Aorta (tissue), 5 donors: ENCODE measurements around the gene CREM. TPM values are rescaled to one million over a fixed set of nuclear protein-coding genes. Genes with fewer than 3 reads are reported as not detected.

Experiments
- ATAC-seq: fragments of 200-7000 bp; cut with Tn5 transposase; one replicate; pipeline ENCODE4 v1.9.1; 2022; ENCODE audit warnings: moderate library complexity; ENCODE audit not compliant: low FRiP score
- DNase-seq, 2 donors: peaks; one replicate each; pipeline ENCODE4 v3.0.0-alpha.2; 2020
- H3K27ac ChIP-seq, 2 donors: one replicate each; pipeline ENCODE4 v1.5.1; 2013; ENCODE audit warnings: low read length in 2 of 2, mild to moderate bottlenecking in 2 of 2, moderate library complexity in 2 of 2, control low read depth in 1 of 2, inconsistent platforms in 1 of 2, low read depth in 1 of 2
- H3K27me3 ChIP-seq, 2 donors: one replicate each; pipeline ENCODE4 v1.6.1; 2013; ENCODE audit warnings: control low read depth in 1 of 2, low read length in 1 of 2, mild to moderate bottlenecking in 1 of 2, moderate library complexity in 1 of 2; ENCODE audit not compliant: insufficient read depth in 2 of 2, control insufficient read depth in 1 of 2
- H3K36me3 ChIP-seq, 2 donors: one replicate each; pipeline ENCODE4 v1.6.1; 2013; ENCODE audit warnings: control low read depth in 1 of 2, low read length in 1 of 2, mild to moderate bottlenecking in 1 of 2; ENCODE audit not compliant: insufficient read depth in 2 of 2, control insufficient read depth in 1 of 2
- H3K4me1 ChIP-seq, 2 donors: one replicate each; pipeline ENCODE4 v1.6.1; 2013; ENCODE audit warnings: low read length in 2 of 2, control low read depth in 1 of 2, mild to moderate bottlenecking in 1 of 2, moderate library complexity in 1 of 2; ENCODE audit not compliant: insufficient read depth in 2 of 2, control insufficient read depth in 1 of 2
- H3K4me3 ChIP-seq, 2 donors: one replicate each; pipeline ENCODE4 v1.5.1; 2013; ENCODE audit warnings: low read length in 2 of 2, control low read depth in 1 of 2, mild to moderate bottlenecking in 1 of 2
- H3K9me3 ChIP-seq: one replicate; pipeline ENCODE4 v1.6.1; 2013; ENCODE audit warnings: mild to moderate bottlenecking, low read length; ENCODE audit not compliant: control insufficient read depth
- WGBS, 2 donors: extraction: QIAGEN DNeasy Blood & Tissue Kit; methylation state at CpG; one replicate each; pipeline ENCODE4 v1.1.7; 2013; 5-methylcytosine and 5-hydroxymethylcytosine counted together
- intact Hi-C, 2 donors: fragments of 100-400 bp; cut with DNase I; formaldehyde crosslinking; loops; one replicate each; pipeline versions ENCODE4 v1.14.2 to v1.15.0; 2022
- polyA plus RNA-seq, 2 donors: library from polyadenylated mRNA; stranded (reverse); fragments of 200-250 nt; gene quantifications; one replicate each; pipeline ENCODE4 v1.2.3, GENCODE V29; 2013
- total RNA-seq, 2 donors: library from RNA; stranded (reverse); fragmentation: NEBNext Ultra II Directional; extraction: Animal tissue kit (Norgen Biotek cat#: 25700); gene quantifications; one replicate each; pipeline ENCODE4 v1.2.1, GENCODE V29; 2021
- donor health status: healthy with polysubstance abuse.
- donor health status: Bipolar disorder and iron deficiency.
- donor health status: DM: no; HTN: no; CAD: no.
- donor health status: DM: no; HTN: no; CAD: no.
- donor health status: DM: yes; HTN: yes; CAD: no.

Gene CREM
- total and polyA plus RNA-seq, 4 donors = 38.9 to 71.5 (median 47.2) TPM

GRCh38 chr10:35172146-35172545 is 45.5 kb downstream of the CREM start:
- Histone ChIP-seq H3K27ac (no peak overlapping the region), H3K9me3 (no peaks in the 10 kb centered on the region), H3K36me3 (no peaks in the 10 kb centered on the region), H3K4me3 (no peak overlapping the region), H3K4me1 (peaks cover 0 to 2% of the 10 kb centered on the region in 2 donors), H3K27me3 (no peaks in the 10 kb centered on the region)
- no peak for DNase-seq
- 17% methylated on average over 1 of the region's 1 CpG for WGBS, 2 donors
- no peak for ATAC-seq
- intact Hi-C loops = no loop called here

GRCh38 chr10:35172574-35172973 is 45.9 kb downstream of the CREM start:
- H3K9me3 ChIP-seq = no peaks in the 10 kb centered on the region
- no peaks in the 10 kb centered on the region for H3K36me3 ChIP-seq
- intact Hi-C loops = no loop called here
- no peak overlapping the region for H3K27ac ChIP-seq
- DNase-seq (no peak), ATAC-seq (no peak)
- H3K4me1 ChIP-seq = peaks cover 0 to 2% of the 10 kb centered on the region in 2 donors
- WGBS, 2 donors = 12 to 13% methylated on average over 5 of the region's 5 CpGs
- H3K4me3 ChIP-seq = no peak overlapping the region
- no peaks in the 10 kb centered on the region for H3K27me3 ChIP-seq

GRCh38 chr10:35178331-35178730 is 51.7 kb downstream of the CREM start:
- DNase-seq = no peak
- intact Hi-C loops = no loop called here
- H3K9me3 ChIP-seq = no peaks in the 10 kb centered on the region
- H3K36me3 ChIP-seq = peaks cover 0 to 2% of the 10 kb centered on the region in 2 donors
- H3K27ac ChIP-seq = no peak overlapping the region
- no peaks in the 10 kb centered on the region for H3K4me1 ChIP-seq
- 88 to 92% methylated on average over 9 of the region's 9 CpGs for WGBS, 2 donors
- no peak overlapping the region for H3K4me3 ChIP-seq
- no peaks in the 10 kb centered on the region for H3K27me3 ChIP-seq
- no peak for ATAC-seq

GRCh38 chr10:35182631-35183510 is 56.2 kb downstream of the CREM start:
- intact Hi-C loops = no loop called here
- no peaks in the 10 kb centered on the region for H3K9me3 ChIP-seq
- 90% methylated on average over 8 of the region's 8 CpGs for WGBS, 2 donors
- ATAC-seq (no peak), DNase-seq (no peak)
- H3K4me1 ChIP-seq = no peaks in the 10 kb centered on the region
- peaks cover 0 to 2% of the 10 kb centered on the region in 2 donors for H3K36me3 ChIP-seq
- no peak overlapping the region for H3K4me3 ChIP-seq
- H3K27me3 ChIP-seq = no peaks in the 10 kb centered on the region
- no peak overlapping the region for H3K27ac ChIP-seq

- Histone ChIP-seq H3K4me1 (no peaks in the 10 kb centered on the region), H3K27me3 (no peaks in the 10 kb centered on the region), H3K9me3 (no peaks in the 10 kb centered on the region), H3K36me3 (no peaks in the 10 kb centered on the region), H3K27ac (no peak overlapping the region), H3K4me3 (no peak overlapping the region)
- intact Hi-C loops = no loop called here
- no peak for ATAC-seq
- no peak for DNase-seq
- WGBS, 2 donors = 80 to 84% methylated on average over 4 of the region's 4 CpGs
Observed at GRCh38 chr10:35184527-35185171, 58.0 kb downstream of the CREM start.

- Histone ChIP-seq H3K36me3 (no peaks in the 10 kb centered on the region), H3K27ac (no peak overlapping the region), H3K27me3 (no peaks in the 10 kb centered on the region), H3K9me3 (no peaks in the 10 kb centered on the region), H3K4me1 (no peaks in the 10 kb centered on the region), H3K4me3 (no peak overlapping the region)
- DNase-seq = no peak
- WGBS, 2 donors = 86 to 89% methylated on average over 8 of the region's 8 CpGs
- ATAC-seq = no peak
- intact Hi-C loops = no loop called here
Observed at GRCh38 chr10:35185260-35186034, 58.8 kb downstream of the CREM start.

GRCh38 chr10:35188954-35189353 is 62.3 kb downstream of the CREM start:
- WGBS, 2 donors = 95 to 96% methylated on average over 3 of the region's 3 CpGs
- intact Hi-C loops = no loop called here
- no peak for ATAC-seq

GRCh38 chr10:35191523-35191922 is 64.9 kb downstream of the CREM start:
- ATAC-seq (no peak), DNase-seq (peak in 1 of 2 donors; percentile 76)
- H3K4me1 ChIP-seq = no peaks in the 10 kb centered on the region
- no peak overlapping the region for H3K27ac ChIP-seq
- no peak overlapping the region for H3K4me3 ChIP-seq
- intact Hi-C loops = no loop called here
- H3K27me3 ChIP-seq = no peaks in the 10 kb centered on the region
- 29 to 47% methylated on average over 2 of the region's 2 CpGs for WGBS, 2 donors
- H3K36me3 ChIP-seq = no peaks in the 10 kb centered on the region
- H3K9me3 ChIP-seq = no peaks in the 10 kb centered on the region

More at GRCh38 chr10:35188954-35189353, 62.3 kb downstream of the CREM start:
- no peak for DNase-seq
- Histone ChIP-seq H3K4me1 (no peaks in the 10 kb centered on the region), H3K36me3 (no peaks in the 10 kb centered on the region), H3K27ac (no peak overlapping the region), H3K9me3 (no peaks in the 10 kb centered on the region), H3K4me3 (no peak overlapping the region), H3K27me3 (no peaks in the 10 kb centered on the region)
